ENCODE results near the gene DMBT1.

The DMBT1 gene

GRCh38 chr10:122531261-122531660 is 29.3 kb upstream of the DMBT1 start:
- no peak for TF ChIP-seq CTCF (IDR thresholded peaks at IDR 0.05; ENCODE audit: insufficient read depth, low read depth, low read length, missing control alignments)
- no peak for DNase-seq (ENCODE audit: low read depth)
- H3K4me3 ChIP-seq (ENCODE audit: low read length) = no peak overlapping the region

- H3K4me3 ChIP-seq (ENCODE audit: low read length) = no peak overlapping the region
- peak; percentile 20 for DNase-seq (ENCODE audit: low read depth)
- no peak for TF ChIP-seq CTCF (IDR thresholded peaks at IDR 0.05; ENCODE audit: insufficient read depth, low read depth, low read length, missing control alignments)
Measured at GRCh38 chr10:122531939-122532338, 28.6 kb upstream of the DMBT1 start.

- TF ChIP-seq CTCF (IDR thresholded peaks at IDR 0.05; ENCODE audit: insufficient read depth, low read depth, low read length, missing control alignments) = no peak
Measured at GRCh38 chr10:122532601-122533296, 27.8 kb upstream of the DMBT1 start.

GRCh38 chr10:122537545-122537944 is 23.0 kb upstream of the DMBT1 start:
- no peak for DNase-seq (ENCODE audit: low read depth)
- no peak for TF ChIP-seq CTCF (IDR thresholded peaks at IDR 0.05; ENCODE audit: insufficient read depth, low read depth, low read length, missing control alignments)
- no peak overlapping the region for H3K4me3 ChIP-seq (ENCODE audit: low read length)

More at GRCh38 chr10:122532601-122533296, 27.8 kb upstream of the DMBT1 start:
- no peak for DNase-seq (ENCODE audit: low read depth)
- H3K4me3 ChIP-seq (ENCODE audit: low read length) = no peak overlapping the region

GRCh38 chr10:122541541-122542002 is 19.0 kb upstream of the DMBT1 start:
- TF ChIP-seq CTCF (IDR thresholded peaks at IDR 0.05; ENCODE audit: insufficient read depth, low read depth, low read length, missing control alignments) = no peak
- H3K4me3 ChIP-seq (ENCODE audit: low read length) = no peak overlapping the region
- DNase-seq (ENCODE audit: low read depth) = no peak

GRCh38 chr10:122543676-122544445 is 16.7 kb upstream of the DMBT1 start:
- TF ChIP-seq CTCF (IDR thresholded peaks at IDR 0.05; ENCODE audit: insufficient read depth, low read depth, low read length, missing control alignments) = no peak
- no peak for DNase-seq (ENCODE audit: low read depth)
- no peak overlapping the region for H3K4me3 ChIP-seq (ENCODE audit: low read length)

All from epithelial cell of esophagus (primary cell).